Fibroblast of lung (primary cell): Measurements from ENCODE around the gene SLCO2B1. TPM values are rescaled to one million over a fixed set of nuclear protein-coding genes. Genes with fewer than 3 reads are reported as not detected.

Experiments
- DNase-seq, 2 donors: peaks; one replicate each; pipeline versions ENCODE4 v3.0.0 to v3.0.0-alpha.2; 2010; ENCODE audit warnings: low read depth in 2 of 2
- H2AFZ ChIP-seq: 2 replicates; pipeline ENCODE4 v1.5.1; 2012; ENCODE audit warnings: low read length, control low read depth, inconsistent platforms
- H3K27ac ChIP-seq: 2 replicates; pipeline ENCODE4 v1.5.1; 2011; ENCODE audit warnings: low read length, control low read depth; ENCODE audit not compliant: insufficient read depth
- H3K27me3 ChIP-seq: 2 replicates; pipeline ENCODE4 v1.5.1; 2011; ENCODE audit warnings: mild to moderate bottlenecking, low read length; ENCODE audit not compliant: control insufficient read depth, insufficient read depth
- H3K36me3 ChIP-seq: 2 replicates; pipeline ENCODE4 v1.5.1; 2011; ENCODE audit warnings: low read length; ENCODE audit not compliant: control insufficient read depth, insufficient read depth
- H3K4me1 ChIP-seq: 2 replicates; pipeline ENCODE4 v1.5.1; 2011; ENCODE audit warnings: low read length; ENCODE audit not compliant: control insufficient read depth, insufficient read depth; ENCODE audit errors: extremely low read depth
- H3K4me2 ChIP-seq: 2 replicates; pipeline ENCODE4 v1.5.1; 2011; ENCODE audit warnings: low read length, control low read depth; ENCODE audit not compliant: insufficient read depth; ENCODE audit errors: extremely low read depth
- H3K4me3 ChIP-seq, 4 experiments: fragments of 200-600 bp in 1 of 4; sonication (generic) in 1 of 4; replicated peaks in 1 of 4; 2 replicates each; pipeline ENCODE4 v1.5.1; 2011 to 2016; ENCODE audit warnings: low read length in 4 of 4, low read depth in 3 of 4, mild to moderate bottlenecking in 3 of 4, control low read depth in 2 of 4, inconsistent platforms in 1 of 4, mixed read lengths in 1 of 4; ENCODE audit not compliant: insufficient read depth in 1 of 4; ENCODE audit errors: control extremely low read depth in 1 of 4
- H3K79me2 ChIP-seq: 2 replicates; pipeline ENCODE4 v1.5.1; 2012; ENCODE audit warnings: mild to moderate bottlenecking, low read length, inconsistent platforms; ENCODE audit not compliant: control insufficient read depth, insufficient read depth
- H3K9ac ChIP-seq: 2 replicates; pipeline ENCODE4 v1.5.1; 2011; ENCODE audit warnings: mild to moderate bottlenecking, low read length, control low read depth; ENCODE audit not compliant: insufficient read depth
- H3K9me3 ChIP-seq: 2 replicates; pipeline ENCODE4 v1.5.1; 2012; ENCODE audit warnings: low read depth, low read length; ENCODE audit not compliant: control insufficient read depth, insufficient read depth
- H4K20me1 ChIP-seq: 2 replicates; pipeline ENCODE4 v1.5.1; 2011; ENCODE audit warnings: low read length; ENCODE audit not compliant: control insufficient read depth, insufficient read depth; ENCODE audit errors: extremely low read depth
- EZH2 ChIP-seq: IDR thresholded peaks from 2 replicates; pipeline ENCODE4 v1.5.1; 2012; ENCODE audit warnings: low read length, control low read depth, mild to moderate bottlenecking; ENCODE audit errors: missing control alignments
- polyA plus RNA-seq, 2 donors: library from polyadenylated mRNA; depleted of rRNA in 1 of 2; stranded (reverse) in 1 of 2; unstranded in 1 of 2; fragments of >200 nt; gene quantifications; 2 replicates each; pipeline ENCODE4 v1.2.1, GENCODE V29; 2011 to 2012; ENCODE audit warnings: missing spikeins in 1 of 2
- total RNA-seq: library from RNA; depleted of rRNA; stranded (reverse); fragments of >200 nt; gene quantifications from 2 replicates; pipeline ENCODE4 v1.2.1, GENCODE V29; 2014
- TF ChIP-seq, protein P1 (sequence below), 2 donors: IDR thresholded peaks in 1 of 2; conservative IDR thresholded peaks in 1 of 2; 1 replicate in 1 of 2; 2 replicates in 1 of 2; pipeline ENCODE4 v1.5.1; 2011 to 2012; ENCODE audit warnings: low read length in 2 of 2, control low read depth in 1 of 2, inconsistent platforms in 1 of 2, low read depth in 1 of 2, mild to moderate bottlenecking in 1 of 2

SLCO2B1 gene
- total and polyA plus RNA-seq, 2 donors (not counting 1 experiment from before 2014, with no cell fraction given): not detected

DNA sequence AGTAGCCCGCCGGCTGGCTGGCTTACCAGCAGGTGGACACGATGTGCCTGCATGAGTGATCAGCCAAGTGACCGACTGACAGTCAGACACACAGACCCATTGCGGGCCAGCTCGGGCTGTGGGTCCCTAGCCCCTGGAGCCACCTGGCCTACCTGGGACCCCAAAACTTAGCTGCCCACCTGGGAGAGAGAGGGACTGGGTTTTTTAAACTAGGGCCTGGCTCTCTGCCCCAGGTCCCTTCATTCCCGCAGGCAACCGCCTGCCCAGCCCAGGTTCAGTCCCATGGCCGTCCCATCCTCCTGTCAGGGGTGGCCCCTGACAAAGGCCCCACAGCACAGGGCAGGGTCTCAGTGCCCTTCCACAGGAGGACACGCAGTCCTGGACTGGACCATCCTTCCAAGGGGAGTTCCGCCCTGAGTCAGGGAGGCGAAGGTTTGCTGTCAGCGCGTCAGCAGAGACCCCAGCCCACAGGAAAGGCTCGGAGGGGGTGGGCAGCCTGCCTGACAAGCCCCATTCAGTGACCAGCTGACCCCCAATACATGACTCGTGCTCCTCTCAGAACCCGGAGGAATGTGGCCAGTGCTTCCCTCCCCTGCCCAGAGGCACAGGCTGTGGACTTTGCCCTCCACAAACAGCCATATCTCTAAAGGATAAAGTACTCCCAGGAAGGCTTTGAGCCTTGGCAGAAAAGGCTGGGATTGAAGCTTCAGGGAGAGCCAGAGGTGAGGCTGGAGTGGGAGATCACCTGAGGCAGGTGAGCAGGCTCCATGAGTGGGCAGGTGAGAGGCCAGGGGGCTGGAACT, 8.4 kb downstream of the SLCO2B1 start:
- no peak for DNase-seq
- peaks cover 21% of the 10 kb centered on the region for H3K27me3 ChIP-seq
- H4K20me1 ChIP-seq: no peaks in the 10 kb centered on the region

DNA sequence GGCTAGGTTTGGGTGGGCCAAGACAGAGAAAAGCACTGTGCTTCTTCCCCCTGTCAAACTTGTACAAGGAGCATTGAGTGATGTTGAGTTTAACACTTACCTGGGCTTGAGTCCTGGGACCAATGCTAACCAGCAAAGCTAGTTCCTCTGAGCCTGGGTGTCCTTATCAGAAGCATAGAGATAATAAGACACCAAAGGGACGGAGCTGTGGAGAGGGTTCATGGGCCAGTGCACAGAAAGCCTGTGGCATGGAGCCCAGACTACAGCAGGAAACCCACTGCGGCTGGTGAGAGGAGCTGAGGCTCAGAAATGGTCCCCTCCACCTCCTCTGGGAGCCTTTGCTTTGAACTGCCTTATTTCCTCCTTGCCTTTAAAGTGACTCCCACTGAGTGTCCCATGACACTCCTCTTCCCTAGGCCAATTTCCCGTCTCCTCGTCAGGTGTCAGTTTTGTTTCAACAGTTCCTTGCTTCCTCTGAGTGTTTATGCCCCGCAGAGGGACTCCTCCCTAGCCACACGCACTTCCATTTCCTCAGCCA, 9.4 kb downstream of the SLCO2B1 start:
- H3K4me3 ChIP-seq: no peak overlapping the region
- TF ChIP-seq EZH2: no peak
- TF ChIP-seq, protein P1, sequence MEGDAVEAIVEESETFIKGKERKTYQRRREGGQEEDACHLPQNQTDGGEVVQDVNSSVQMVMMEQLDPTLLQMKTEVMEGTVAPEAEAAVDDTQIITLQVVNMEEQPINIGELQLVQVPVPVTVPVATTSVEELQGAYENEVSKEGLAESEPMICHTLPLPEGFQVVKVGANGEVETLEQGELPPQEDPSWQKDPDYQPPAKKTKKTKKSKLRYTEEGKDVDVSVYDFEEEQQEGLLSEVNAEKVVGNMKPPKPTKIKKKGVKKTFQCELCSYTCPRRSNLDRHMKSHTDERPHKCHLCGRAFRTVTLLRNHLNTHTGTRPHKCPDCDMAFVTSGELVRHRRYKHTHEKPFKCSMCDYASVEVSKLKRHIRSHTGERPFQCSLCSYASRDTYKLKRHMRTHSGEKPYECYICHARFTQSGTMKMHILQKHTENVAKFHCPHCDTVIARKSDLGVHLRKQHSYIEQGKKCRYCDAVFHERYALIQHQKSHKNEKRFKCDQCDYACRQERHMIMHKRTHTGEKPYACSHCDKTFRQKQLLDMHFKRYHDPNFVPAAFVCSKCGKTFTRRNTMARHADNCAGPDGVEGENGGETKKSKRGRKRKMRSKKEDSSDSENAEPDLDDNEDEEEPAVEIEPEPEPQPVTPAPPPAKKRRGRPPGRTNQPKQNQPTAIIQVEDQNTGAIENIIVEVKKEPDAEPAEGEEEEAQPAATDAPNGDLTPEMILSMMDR (conservative IDR thresholded peaks at IDR 0.05 in 1 of 2, IDR thresholded peaks at IDR 0.05 in 1 of 2; ENCODE audit: low read depth in 1 of 2, low read length in 2 of 2): no peak
- H3K27me3 ChIP-seq: peaks cover 27% of the 10 kb centered on the region
- H3K4me1 ChIP-seq: no peaks in the 10 kb centered on the region
- no peaks in the 10 kb centered on the region for H4K20me1 ChIP-seq
- no peak overlapping the region for H2AFZ ChIP-seq
- no peaks in the 10 kb centered on the region for H3K79me2 ChIP-seq
- H3K27ac ChIP-seq: no peak overlapping the region
- no peak overlapping the region for H3K4me2 ChIP-seq
- H3K9me3 ChIP-seq: no peaks in the 10 kb centered on the region
- DNase-seq: no peak
- H3K36me3 ChIP-seq: no peaks in the 10 kb centered on the region
- no peak overlapping the region for H3K9ac ChIP-seq

More for the DNA sequence above, 8.4 kb downstream of the SLCO2B1 start:
- Histone ChIP-seq H3K9ac (no peak overlapping the region), H3K36me3 (no peaks in the 10 kb centered on the region), H3K27ac (no peak overlapping the region), H3K4me1 (no peaks in the 10 kb centered on the region), H3K4me2 (no peak overlapping the region), H3K4me3 (no peak overlapping the region), H3K9me3 (no peaks in the 10 kb centered on the region), H2AFZ (no peak overlapping the region), H3K79me2 (no peaks in the 10 kb centered on the region)
- TF ChIP-seq, protein P1 (conservative IDR thresholded peaks at IDR 0.05 in 1 of 2, IDR thresholded peaks at IDR 0.05 in 1 of 2; ENCODE audit: low read depth in 1 of 2, low read length in 2 of 2): no peak
- no peak for TF ChIP-seq EZH2

DNA sequence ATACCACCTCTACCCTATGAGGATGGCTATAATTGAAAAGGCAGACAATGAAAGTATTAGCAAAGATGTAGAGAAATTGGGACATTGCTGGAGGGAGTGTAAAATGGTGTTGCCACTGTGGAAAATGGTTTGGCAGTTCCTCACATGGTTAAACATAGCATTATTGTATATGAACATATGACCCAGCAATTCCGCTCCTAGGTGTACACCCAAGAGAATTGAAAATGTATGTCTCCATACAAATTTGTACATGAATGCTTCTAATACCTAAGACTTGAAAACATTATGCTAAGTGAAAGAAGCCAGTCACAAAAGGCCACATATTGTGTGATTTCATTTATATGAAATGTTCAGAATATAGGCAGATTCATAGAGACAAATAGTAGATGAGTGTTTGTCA, 10.0 kb downstream of the SLCO2B1 start:
- DNase-seq: no peak
- Histone ChIP-seq H3K4me2 (no peak overlapping the region), H3K9me3 (no peaks in the 10 kb centered on the region), H3K36me3 (no peaks in the 10 kb centered on the region), H3K4me3 (no peak overlapping the region), H3K27me3 (peaks cover 27% of the 10 kb centered on the region), H4K20me1 (no peaks in the 10 kb centered on the region), H3K79me2 (no peaks in the 10 kb centered on the region), H2AFZ (no peak overlapping the region), H3K4me1 (no peaks in the 10 kb centered on the region), H3K9ac (no peak overlapping the region), H3K27ac (no peak overlapping the region)
- TF ChIP-seq EZH2: no peak
- TF ChIP-seq, protein P1 (conservative IDR thresholded peaks at IDR 0.05 in 1 of 2, IDR thresholded peaks at IDR 0.05 in 1 of 2; ENCODE audit: low read depth in 1 of 2, low read length in 2 of 2): no peak
